ENCODE data around the gene TBC1D1.

TBC1D1 gene

GRCh38 chr4:38144031-38144430 lies 253.1 kb downstream of the TBC1D1 start:
- no peak for DNase-seq (ENCODE audit: extremely low read depth, insufficient read length)
- TF ChIP-seq, protein P1, sequence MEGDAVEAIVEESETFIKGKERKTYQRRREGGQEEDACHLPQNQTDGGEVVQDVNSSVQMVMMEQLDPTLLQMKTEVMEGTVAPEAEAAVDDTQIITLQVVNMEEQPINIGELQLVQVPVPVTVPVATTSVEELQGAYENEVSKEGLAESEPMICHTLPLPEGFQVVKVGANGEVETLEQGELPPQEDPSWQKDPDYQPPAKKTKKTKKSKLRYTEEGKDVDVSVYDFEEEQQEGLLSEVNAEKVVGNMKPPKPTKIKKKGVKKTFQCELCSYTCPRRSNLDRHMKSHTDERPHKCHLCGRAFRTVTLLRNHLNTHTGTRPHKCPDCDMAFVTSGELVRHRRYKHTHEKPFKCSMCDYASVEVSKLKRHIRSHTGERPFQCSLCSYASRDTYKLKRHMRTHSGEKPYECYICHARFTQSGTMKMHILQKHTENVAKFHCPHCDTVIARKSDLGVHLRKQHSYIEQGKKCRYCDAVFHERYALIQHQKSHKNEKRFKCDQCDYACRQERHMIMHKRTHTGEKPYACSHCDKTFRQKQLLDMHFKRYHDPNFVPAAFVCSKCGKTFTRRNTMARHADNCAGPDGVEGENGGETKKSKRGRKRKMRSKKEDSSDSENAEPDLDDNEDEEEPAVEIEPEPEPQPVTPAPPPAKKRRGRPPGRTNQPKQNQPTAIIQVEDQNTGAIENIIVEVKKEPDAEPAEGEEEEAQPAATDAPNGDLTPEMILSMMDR (IDR thresholded peaks at IDR 0.05; ENCODE audit: insufficient read depth, low read length, poor library complexity, severe bottlenecking), result no peak
- Histone ChIP-seq H3K36me3 (ENCODE audit: control insufficient read depth, insufficient read depth, low read length) (peaks cover 2% of the 10 kb centered on the region), H3K27me3 (replicated peaks; ENCODE audit: control insufficient read depth, insufficient read depth, low read length) (no peaks in the 10 kb centered on the region), H3K4me3 (replicated peaks; ENCODE audit: low read depth, low read length) (no peak overlapping the region)

- TF ChIP-seq, protein P1 (IDR thresholded peaks at IDR 0.05; ENCODE audit: insufficient read depth, low read length, poor library complexity, severe bottlenecking), result no peak
- Histone ChIP-seq H3K4me3 (replicated peaks; ENCODE audit: low read depth, low read length) (no peak overlapping the region), H3K27me3 (replicated peaks; ENCODE audit: control insufficient read depth, insufficient read depth, low read length) (no peaks in the 10 kb centered on the region), H3K36me3 (ENCODE audit: control insufficient read depth, insufficient read depth, low read length) (no peaks in the 10 kb centered on the region; the same call in 1 of the 2 replicates)
- no peak for DNase-seq (ENCODE audit: extremely low read depth, insufficient read length)
These were observed 254.3 kb downstream of the TBC1D1 start for GRCh38 chr4:38145033-38145678.

DNA sequence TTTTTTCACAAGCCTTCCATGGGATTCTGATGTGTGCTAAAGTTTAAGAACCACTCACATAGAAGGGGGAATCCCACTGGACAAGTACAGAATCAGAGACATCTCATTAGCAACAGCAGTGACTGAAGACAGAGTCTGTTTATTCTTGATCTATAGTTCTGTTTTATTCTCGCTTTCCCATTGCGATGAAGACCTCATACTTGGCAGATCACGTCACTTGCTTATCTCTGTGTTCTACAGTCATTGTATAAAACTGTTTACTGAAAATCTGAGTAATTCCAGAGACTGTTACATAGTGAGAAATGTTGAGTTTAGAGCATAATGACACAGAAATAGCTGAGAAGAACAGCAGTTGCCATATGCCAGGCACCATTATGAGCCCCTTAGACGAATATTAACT lies 254.9 kb downstream of the TBC1D1 start:
- DNase-seq (ENCODE audit: extremely low read depth, insufficient read length), result no peak
- no peaks in the 10 kb centered on the region; the same call in 1 of the 2 replicates for H3K36me3 ChIP-seq (ENCODE audit: control insufficient read depth, insufficient read depth, low read length)
- TF ChIP-seq, protein P1 (IDR thresholded peaks at IDR 0.05; ENCODE audit: insufficient read depth, low read length, poor library complexity, severe bottlenecking), result no peak
- no peaks in the 10 kb centered on the region for H3K27me3 ChIP-seq (replicated peaks; ENCODE audit: control insufficient read depth, insufficient read depth, low read length)
- H3K4me3 ChIP-seq (replicated peaks; ENCODE audit: low read depth, low read length), result no peak overlapping the region

DNA sequence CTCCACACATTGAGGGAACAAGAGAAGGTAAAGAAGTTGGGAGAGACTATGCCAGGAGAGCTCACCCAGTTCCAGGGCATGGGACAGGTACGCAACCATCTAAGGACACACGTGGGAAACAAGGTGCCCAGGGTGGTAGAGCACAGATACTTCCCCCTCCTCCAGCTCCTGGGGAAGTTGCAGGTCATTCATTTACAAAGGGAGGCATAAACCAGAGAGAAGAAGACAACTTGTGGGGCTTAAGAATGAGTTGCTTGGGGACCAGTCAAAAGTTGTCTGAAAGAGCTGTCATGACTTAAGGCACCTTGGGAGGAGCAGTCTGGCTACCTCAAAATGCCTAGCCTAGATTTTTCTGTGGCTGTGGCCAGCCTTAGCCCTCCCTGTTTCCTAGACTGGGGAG lies 255.5 kb downstream of the TBC1D1 start:
- Histone ChIP-seq H3K4me3 (replicated peaks; ENCODE audit: low read depth, low read length) (no peak overlapping the region), H3K27me3 (replicated peaks; ENCODE audit: control insufficient read depth, insufficient read depth, low read length) (no peaks in the 10 kb centered on the region), H3K36me3 (ENCODE audit: control insufficient read depth, insufficient read depth, low read length) (no peaks in the 10 kb centered on the region; the same call in 1 of the 2 replicates)
- DNase-seq (ENCODE audit: extremely low read depth, insufficient read length), result no peak
- TF ChIP-seq, protein P1 (IDR thresholded peaks at IDR 0.05; ENCODE audit: insufficient read depth, low read length, poor library complexity, severe bottlenecking), result no peak

DNA sequence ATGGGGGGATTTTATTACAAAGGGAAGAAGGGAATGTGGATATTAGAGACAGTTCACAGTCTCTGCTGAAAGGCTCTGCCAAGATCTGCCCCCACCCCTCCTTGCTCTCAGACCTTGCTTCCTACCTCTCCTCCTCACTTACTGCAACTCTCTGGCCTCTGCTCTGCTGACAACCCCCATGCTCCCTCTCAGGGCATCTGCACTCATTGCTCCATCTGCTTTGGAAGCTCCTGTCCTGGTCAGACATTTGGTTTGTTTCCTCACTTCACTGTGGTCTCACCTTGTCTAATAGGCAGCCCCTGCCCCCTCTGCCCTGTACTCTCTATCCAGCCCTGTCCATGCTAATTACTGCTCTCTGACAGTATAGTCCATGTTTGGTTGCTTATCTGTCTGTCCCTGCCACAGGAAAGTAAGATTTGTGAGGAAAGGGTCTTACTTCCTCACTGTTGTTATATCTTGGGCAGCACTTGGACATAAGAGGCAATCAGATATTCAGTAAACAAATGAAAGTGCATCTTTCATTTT lies 258.6 kb downstream of the TBC1D1 start:
- DNase-seq (ENCODE audit: extremely low read depth, insufficient read length), result no peak
- TF ChIP-seq, protein P1 (IDR thresholded peaks at IDR 0.05; ENCODE audit: insufficient read depth, low read length, poor library complexity, severe bottlenecking), result no peak

More for the DNA sequence above, 258.6 kb downstream of the TBC1D1 start:
- no peaks in the 10 kb centered on the region for H3K36me3 ChIP-seq (ENCODE audit: control insufficient read depth, insufficient read depth, low read length)
- no peaks in the 10 kb centered on the region for H3K27me3 ChIP-seq (replicated peaks; ENCODE audit: control insufficient read depth, insufficient read depth, low read length)
- H3K4me3 ChIP-seq (replicated peaks; ENCODE audit: low read depth, low read length), result no peak overlapping the region
